ENCODE data around the gene SLC35F3.
"Not testable (repeated sequence)": the region's sequence is repeated elsewhere in the genome, so short reads cannot be mapped to it uniquely, and the experiment has no call there.

Gene SLC35F3

DNA sequence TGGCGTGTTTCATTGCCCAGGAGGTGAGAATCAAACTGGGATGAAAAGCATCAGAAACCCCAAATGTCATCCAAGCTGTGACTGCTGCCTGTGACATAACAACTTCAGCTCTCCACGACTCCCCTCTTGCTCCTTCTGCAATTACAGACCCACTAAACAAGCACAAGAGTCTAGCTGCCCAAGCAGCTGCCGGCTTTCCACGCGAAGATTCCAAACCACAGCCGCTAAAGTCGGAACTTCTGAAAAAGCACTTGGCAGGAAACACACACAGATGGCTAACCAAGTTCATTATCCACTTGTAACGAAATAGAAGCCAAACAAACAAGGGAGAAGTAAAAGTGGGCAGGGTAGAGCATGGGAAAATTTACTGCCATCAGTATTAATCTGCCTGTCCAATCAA is 198.1 kb downstream of the SLC35F3 start:
- peak in 3 of 51 donors; percentile 2 to 12 (median 3) for DNase-seq

DNA sequence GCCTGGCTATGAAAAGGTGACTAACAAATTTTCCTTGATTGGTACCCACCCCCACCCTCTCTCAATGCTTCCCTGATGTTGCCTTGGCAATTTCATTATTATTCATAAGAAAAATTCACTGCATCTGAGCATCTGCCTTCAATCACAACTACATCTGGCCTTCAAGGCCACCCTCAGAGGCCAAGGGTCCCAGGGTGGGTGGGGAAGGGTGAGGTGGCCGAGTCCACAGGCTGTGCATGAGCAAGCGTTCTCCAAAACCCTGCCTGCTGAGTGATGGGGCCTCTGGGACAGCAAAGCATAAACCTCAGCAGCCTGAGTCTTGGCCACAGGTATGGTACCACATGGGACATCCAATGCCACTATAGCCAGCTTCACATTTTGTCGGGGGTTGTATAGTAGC is 198.7 kb downstream of the SLC35F3 start:
- DNase-seq = no peak

DNA sequence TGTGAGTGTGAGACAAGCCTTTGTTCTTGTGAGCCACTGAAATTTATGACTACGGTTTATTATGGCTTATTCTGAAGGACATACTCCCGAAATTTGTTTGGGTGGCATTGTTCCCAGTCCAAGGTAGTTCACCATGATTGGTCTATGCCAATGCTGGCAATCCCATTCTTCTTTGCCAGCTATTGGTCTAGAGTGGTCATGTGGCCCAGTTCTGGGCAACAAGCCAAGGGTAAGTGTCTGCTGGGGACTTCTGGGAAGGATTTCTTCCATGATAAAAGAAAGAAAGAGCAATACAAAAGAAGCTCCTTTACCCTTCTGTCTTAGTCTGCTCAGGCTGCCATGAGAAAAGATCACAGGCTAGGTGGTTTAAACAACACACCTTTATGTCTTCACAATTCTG is 201.6 kb downstream of the SLC35F3 start:
- DNase-seq = peak in 1 of 51 donors; percentile 6

DNA sequence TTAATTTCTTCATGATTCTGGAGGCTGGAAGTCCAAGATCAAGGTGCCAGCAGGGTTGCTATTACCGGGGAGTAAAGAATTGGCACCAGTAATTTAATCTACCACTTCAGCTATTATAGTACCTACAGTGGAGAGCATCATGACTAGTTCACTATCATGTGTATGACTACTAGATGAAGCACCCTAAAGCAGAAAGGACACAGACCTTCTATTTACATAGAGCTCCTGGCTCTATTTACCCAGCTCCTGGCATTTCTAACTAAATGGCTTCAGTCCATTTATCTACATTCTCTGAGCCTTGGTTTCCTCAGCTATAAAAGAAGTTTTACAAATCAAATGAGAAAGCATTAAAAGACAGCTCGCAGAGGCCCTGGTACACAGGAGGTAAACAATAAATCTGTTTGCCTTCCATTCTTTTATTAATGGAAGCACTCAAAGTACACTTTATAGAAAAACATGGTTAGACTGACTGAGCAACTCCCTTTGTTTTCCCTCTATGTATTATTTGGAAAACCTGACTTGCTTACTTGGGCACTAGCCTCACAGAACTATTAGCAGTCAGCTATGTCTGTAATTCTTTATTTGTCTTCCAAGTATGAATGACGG is 203.0 kb downstream of the SLC35F3 start:
- no peak for DNase-seq

DNA sequence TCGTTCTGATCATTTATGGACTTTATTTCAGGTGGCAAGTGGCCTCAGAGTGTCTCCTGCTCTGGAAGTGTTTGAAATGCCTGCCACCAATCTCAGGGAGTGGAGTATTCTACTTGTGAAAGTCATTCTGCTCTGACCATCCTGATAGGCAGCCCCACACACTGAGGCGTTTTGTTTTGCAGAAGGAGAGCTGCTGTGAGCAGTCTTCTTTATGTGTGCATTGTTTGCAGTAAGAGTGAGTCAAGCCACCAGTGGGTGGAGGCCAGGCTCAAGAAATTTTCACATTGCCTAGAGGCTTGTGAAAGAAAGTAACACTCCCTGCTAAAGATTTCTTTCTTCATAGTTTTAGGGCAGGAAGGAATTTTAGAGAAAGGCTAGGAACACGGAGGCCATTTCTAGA is 204.4 kb downstream of the SLC35F3 start:
- DNase-seq = no peak

DNA sequence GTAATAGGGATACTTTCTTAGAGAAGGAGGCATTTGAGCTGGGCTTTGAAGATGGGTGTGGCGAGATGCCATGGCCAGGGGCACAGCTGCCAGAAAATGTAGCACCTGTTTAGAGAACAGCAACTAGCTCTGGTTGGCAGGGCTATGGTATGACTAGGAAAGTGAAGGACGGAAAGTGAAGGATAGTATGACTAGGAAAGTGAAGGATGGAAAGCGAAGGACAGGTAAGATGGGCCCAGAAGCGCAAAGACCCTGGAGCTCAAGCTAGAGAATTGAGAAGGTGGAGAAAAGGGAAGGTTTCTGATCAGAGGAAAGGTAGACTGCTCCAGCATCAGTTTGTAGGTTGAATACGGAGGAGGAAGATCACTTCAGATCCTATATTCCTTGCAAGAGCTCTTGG is 205.4 kb downstream of the SLC35F3 start:
- DNase-seq = no peak

DNA sequence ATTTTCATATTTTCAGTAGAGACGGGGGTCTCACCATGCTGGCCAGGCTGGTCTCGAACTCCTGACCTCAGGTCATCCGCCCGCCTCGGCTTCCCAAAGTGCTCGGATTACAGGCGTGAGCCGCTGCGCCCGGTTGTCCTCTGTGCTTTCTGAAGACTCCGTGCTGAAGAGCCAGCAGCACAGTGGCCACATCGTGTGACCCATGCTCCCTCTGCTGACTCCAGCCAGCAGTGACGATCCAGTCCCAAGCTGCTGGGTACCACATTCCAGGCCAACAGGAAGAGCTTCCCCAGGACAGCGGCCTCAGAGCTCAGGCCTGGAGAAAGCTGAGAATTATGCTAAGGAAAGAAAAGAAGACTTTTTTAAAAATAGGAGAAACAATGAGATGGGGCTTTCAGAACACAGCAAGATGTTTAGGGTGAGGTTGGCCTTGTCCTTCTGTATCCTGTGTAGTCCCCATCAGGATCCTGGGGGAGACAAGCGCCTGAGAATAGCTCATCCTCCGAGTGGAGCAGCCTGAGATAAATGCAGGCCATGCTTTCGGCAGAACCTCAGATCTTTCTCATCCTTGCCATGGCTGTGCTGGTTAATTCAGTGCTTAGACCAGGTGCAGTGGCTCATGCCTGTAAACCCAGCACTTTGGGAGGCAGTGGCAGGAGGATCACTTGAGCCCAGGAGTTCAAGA is 207.1 kb downstream of the SLC35F3 start:
- peak in 13 of 51 donors; percentile 2 to 50 (median 17) for DNase-seq

DNA sequence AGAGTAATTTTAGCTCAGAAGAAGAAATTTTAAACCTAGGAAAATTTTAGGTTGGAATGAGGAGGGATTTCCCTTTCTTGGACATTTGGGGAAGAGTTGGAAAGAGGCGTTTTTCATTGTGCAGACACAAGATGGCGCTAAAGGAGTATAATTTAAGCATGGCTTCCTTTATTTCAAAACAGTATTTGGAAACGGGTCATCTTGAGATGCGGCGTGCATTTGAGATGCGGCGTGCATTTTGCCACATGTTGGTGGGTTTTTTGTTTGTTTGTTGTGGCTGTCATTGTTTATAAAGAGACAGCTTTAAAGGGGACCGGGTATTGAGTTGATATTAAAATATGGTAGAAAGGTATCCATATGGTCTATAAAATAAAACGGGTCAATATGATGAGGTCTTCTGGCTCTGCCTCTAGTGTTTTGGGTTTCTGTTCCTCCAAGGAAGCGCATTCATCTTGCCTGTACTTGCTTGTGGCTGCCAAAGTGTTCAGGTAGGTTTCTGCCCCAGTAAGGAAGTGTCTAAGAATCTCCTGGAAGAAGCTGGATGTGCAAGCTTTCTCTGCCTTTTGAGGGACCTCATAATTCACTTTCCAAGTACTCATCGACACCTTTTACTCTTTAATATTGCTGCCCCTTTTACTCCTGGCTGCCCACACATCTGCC is 210.3 kb downstream of the SLC35F3 start:
- DNase-seq = peak in 16 of 51 donors; percentile 2 to 57 (median 16)

DNA sequence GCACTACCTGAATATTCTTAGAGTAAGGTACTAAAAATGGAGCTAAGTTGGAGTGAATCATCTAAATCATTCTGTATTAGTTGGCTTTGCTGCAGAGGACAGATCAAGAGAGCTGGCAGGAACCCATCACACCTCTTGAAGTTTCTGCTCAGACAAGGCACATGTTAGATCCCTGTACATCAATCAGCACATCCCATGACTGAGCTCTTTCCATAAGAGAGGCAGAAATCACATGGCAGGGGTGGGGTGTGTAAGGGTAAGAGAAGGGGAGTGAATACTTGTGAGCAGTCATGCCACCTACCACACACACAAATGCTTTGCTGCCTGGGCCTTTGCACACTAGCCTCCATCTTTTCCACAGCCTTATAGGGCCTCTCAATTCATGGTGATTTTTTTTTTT is 214.4 kb downstream of the SLC35F3 start:
- DNase-seq = no peak

DNA sequence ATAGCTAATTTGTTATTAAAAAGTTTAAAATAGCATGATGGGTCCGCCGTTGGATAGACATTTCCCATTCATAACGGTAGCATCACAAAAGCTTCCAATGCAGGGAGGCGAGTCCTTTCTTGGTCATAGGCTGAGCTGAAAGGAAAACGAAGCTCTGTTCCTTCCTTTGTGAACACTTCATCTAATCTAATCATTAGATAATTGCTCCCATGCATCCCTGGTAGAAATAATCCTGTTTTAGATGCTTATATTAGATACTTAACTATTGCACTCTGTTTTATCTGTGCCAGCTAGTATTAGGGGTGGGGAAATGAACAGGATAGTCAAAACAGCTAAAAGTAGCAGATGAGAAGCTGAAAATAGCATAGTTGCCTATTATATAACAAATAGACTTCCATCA is 215.0 kb downstream of the SLC35F3 start:
- no peak for DNase-seq

DNA sequence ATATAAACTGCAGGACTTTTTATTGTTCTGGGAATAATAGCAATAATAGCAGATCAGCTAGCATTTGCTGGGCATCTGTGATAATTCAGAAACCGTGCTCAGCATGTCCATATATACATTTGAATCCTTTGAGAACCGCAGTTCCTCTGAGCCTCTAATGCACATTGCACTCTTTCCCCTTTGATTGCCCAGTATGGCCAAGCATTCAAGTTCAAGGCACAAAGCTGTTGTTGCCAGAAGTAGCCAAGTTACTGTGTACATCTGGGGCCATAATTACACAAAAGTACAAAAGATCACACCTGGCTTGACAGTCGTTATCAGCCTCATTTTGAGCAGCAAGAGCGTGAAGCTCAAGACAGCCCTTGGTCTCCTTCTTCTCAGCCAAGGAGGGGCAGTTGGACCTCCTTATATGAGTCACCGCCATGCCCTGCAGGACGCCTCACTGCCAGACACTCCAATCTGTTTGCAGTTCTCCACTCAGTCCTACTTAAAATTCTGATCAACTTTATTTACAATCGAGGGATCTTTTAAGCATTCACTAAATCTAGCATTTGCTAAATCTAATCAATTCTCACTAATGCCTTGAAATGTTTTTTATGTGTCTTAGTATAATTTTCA is 216.0 kb downstream of the SLC35F3 start:
- no peak for DNase-seq

DNA sequence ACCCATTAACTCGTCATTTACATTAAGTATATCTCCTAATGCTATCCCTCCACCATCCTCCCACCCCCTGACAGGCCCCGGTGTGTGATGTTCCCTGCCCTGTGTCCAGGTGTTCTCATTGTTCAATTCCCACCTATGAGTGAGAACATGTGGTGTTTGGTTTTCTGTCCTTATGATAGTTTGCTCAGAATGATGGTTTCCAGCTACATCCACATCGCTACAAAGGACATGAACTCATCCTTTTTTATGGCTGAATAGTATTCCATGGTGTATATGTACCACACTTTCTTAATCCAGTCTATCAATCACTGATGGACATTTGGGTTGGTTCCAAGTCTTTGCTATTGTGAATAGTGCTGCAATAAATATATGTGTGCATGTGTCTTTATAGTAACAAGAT is 217.2 kb downstream of the SLC35F3 start:
- DNase-seq = not testable (repeated sequence)

DNA sequence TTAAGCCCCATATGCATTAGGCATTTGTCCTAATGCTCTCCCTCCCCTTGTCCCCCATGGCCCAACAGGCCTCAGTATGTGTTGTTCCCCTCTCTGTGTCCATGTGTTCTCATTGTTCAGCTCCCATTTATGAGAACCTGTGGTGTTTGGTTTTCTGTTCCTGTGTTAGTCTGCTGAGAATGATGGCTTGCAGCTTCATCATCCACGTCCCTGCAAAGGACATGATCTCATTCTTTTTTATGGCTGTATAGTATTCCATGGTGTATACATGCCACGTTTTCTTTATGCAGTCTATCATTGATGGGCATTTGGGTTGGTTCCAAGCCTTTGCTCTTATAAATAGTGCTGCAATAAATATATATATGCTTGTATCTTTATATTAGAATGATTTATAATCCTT is 218.1 kb downstream of the SLC35F3 start:
- not testable (repeated sequence) for DNase-seq

DNA sequence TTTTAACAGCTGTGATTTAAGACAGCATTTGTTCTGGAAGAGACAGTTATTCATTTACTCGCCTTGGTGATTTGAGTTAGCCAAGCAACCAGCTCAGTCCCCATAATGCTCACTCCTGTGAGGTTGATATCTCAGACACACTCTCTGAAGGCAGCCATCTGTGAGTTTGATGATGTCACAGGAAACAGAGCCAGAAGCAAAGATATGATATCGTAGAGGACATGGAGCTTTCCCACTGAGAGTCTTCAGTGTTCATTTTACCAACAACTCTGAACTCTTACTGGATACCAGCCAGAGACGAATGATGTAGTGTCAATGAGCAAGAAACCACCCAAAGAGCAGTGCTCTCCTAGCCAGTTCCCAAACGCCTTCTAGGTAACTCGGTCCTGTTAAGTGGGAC is 219.4 kb downstream of the SLC35F3 start:
- no peak for DNase-seq

DNA sequence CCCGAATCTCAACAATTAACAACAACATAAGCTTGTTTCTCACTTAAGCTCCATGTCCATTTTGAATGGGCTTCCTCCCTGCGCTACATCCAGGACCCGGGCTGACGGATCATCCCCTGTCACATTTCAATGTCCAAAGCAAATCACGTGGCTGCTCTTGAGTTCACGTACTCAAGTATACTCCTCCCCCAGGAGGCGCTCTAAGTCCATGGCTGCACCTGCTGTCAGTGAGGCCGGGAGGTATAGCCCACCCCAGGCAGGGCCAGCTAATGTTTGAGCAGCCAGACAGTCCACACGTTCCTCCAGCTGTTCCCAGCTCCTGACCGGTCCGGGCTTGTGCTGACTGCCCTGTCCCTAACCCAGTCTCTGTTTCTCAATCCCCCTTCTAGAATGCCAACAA is 220.8 kb downstream of the SLC35F3 start:
- DNase-seq = peak in 2 of 51 donors; percentile 2 to 7

DNA sequence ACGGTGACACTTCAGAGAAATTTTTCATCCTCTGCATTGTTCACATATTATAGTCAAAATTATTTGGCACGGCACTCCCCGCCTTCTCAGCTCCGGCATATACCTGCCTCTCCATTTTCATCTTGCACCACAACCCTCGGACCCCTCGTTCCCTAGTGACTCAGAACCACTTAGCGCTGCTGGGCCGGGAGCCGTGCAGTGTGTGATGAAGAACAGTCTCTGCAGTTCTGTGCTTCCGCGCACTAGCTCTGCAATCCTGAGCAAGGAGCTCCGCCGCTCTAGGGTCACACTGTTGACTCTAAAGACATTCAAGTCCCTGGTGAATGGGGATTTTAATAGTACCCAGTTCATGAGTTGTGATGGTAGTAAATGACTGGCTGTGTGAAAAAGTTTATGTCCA is 221.2 kb downstream of the SLC35F3 start:
- DNase-seq = no peak

DNA sequence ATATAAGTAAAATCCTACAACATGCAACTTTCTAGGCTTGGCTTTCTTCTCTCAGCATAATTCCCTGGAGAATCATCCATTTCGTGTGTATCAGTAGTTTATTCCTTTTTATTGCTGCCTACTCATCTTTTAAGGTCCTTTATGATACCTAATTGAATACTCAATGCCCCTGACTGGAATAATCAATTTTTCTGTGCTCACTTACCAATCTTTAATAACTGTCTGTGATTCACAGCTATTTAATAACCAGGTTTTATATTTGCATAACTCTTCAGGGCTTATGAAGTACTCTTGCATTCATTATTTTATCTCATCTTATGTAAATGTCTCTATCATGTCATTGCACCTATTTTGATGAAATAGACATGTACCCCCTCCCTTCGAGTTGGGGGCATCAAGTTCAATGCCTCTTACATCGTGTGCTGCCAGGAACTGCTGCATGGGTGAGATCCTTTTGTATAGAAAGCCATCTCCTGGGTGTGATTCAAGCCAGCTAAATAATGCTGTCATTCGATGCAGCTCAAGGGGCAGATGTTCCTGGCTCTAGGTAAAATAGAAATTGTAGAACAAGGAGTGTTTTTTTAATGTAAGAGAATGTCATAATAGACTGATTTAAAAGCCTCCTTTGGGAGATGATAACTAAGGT is 222.7 kb downstream of the SLC35F3 start:
- peak in 1 of 51 donors; percentile 40 for DNase-seq

DNA sequence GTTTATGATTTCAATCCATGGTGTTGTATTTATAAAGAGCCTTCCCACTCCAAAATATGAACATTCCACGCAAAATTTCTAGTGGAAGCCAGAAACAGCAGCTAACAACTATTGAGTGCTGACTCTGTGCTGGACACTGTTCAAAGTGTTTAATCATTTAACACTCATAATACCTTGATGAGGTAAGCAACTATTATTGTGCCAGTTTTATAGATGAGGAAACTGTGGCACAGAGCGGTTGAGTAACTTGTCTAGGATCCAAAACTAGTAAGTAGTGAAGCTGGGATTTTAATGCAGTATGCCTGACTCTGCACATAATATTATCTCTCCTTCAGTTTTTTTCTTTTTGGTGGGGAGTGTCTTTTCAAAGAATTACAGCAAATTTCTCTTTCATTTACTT is 228.3 kb downstream of the SLC35F3 start:
- no peak for DNase-seq

DNA sequence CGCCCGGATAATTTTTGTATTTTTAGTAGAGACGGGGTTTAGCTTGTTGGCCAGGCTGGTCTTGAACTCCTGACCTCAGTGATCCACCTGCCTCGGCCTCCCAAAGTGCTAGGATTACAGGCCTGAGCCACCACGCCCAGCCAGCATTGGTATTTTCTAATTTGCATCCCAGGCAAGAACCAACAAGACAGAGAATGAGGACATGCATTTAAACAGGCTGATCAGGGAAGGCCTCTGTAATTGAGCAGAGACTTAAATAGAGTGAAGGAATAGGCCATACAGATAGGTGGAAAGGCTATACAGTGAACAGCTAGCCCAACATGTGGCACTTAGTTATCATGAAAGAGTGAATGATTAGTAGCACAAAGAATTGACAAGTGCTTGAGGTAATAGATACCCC is 230.4 kb downstream of the SLC35F3 start:
- DNase-seq = no peak

DNA sequence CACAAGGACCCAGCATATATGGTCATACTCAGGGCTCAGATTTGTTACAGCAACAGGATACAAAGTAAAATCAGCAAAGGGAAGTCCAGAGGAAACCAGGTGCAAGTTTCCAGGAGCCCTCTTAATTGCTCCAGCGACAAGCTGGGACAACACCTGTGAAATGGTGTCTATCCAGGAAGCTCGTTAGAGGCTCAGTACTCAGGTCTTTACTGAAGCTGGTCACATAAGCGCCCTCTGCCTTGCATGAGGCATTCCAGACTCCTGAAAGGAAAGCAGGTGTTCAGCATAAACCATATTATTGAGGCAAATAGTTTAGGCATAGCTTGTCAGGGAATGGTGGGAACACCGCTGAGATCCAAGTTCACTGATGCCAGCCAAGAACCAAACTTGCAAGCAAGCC is 231.0 kb downstream of the SLC35F3 start:
- DNase-seq = no peak

DNA sequence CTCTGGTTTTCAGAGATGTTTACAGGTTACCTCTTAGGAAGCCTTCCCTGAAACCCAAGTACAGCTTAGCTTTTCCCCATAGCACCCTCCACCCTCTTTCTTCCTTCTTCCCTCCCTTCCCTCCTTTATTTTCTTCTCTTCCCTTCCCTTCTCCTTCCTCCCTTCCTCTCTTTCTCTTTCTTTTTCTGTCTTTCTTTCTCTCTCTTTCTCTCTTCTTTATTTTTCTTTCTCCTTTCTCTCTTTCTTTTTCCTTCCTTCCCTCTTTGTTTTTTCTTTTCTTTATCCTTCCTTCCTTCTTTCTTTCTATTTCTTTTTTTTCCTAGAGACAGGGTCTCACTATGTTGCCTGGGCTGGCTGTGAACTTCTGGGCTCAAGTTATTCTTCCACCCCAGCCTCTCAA is 231.6 kb downstream of the SLC35F3 start:
- DNase-seq = no peak

DNA sequence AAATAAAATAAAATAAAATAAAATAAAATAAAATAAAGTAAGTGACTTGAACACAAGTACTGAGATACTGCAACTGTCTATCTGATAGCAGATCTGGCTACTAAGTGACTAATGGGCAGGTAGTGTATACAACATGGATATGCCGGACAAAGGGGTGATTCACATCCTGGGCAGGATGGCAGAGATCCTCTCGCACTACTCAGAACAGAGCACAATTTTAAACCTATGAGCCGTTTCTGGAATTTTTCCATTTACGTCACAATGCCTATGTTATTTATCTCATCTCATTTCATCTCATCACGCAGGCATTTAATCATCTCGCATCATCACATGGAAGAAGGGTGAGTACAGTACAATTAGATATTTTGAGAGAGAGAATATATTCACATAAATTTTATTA is 235.5 kb downstream of the SLC35F3 start:
- no peak for DNase-seq

Data from hypothalamus (tissue), 51 donors.